OCI-M2 (cell line): Measurements from ENCODE around the gene FGGY.
"Not testable (repeated sequence)": the region's sequence is repeated elsewhere in the genome, so short reads cannot be mapped to it uniquely, and the experiment has no call there.

Experiments
- DNase-seq: peaks from one replicate; lab custom pipeline; 2025; ENCODE audit not compliant: unreplicated experiment; lab: John Stamatoyannopoulos, UW

Gene FGGY

GRCh38 chr1:59433440-59433813 is 136.5 kb downstream of the FGGY start:
- no peak for DNase-seq

- no peak for DNase-seq
Observed at GRCh38 chr1:59434336-59434735, 137.4 kb downstream of the FGGY start.

- no peak for DNase-seq
Observed at GRCh38 chr1:59436637-59437036, 139.7 kb downstream of the FGGY start.

GRCh38 chr1:59438058-59438560 is 141.2 kb downstream of the FGGY start:
- no peak for DNase-seq

GRCh38 chr1:59442492-59442891 is 145.6 kb downstream of the FGGY start:
- DNase-seq, result no peak

- DNase-seq, result no peak
Observed at GRCh38 chr1:59443310-59443709, 146.4 kb downstream of the FGGY start.

GRCh38 chr1:59444520-59444919 is 147.6 kb downstream of the FGGY start:
- DNase-seq, result no peak

GRCh38 chr1:59445040-59445439 is 148.1 kb downstream of the FGGY start:
- no peak for DNase-seq

GRCh38 chr1:59446257-59446901 is 149.5 kb downstream of the FGGY start:
- no peak for DNase-seq

- no peak for DNase-seq
Observed at GRCh38 chr1:59452026-59452425, 155.1 kb downstream of the FGGY start.

- no peak for DNase-seq
Observed at GRCh38 chr1:59452559-59452958, 155.7 kb downstream of the FGGY start.

GRCh38 chr1:59453297-59453968 is 156.5 kb downstream of the FGGY start:
- no peak for DNase-seq

GRCh38 chr1:59455206-59455605 is 158.3 kb downstream of the FGGY start:
- DNase-seq, result no peak

- no peak for DNase-seq
Observed at GRCh38 chr1:59457786-59458185, 160.9 kb downstream of the FGGY start.

- no peak for DNase-seq
Observed at GRCh38 chr1:59458884-59459283, 162.0 kb downstream of the FGGY start.

- not testable (repeated sequence) for DNase-seq
Observed at GRCh38 chr1:59462942-59463341, 166.0 kb downstream of the FGGY start.

- DNase-seq, result not testable (repeated sequence)
Observed at GRCh38 chr1:59465478-59465877, 168.6 kb downstream of the FGGY start.

GRCh38 chr1:59468828-59469428 is 172.0 kb downstream of the FGGY start:
- DNase-seq, result no peak

GRCh38 chr1:59471991-59472570 is 175.2 kb downstream of the FGGY start:
- DNase-seq, result not testable (repeated sequence)

GRCh38 chr1:59473831-59474230 is 176.9 kb downstream of the FGGY start:
- DNase-seq, result no peak

- DNase-seq, result no peak
Observed at GRCh38 chr1:59474496-59474895, 177.6 kb downstream of the FGGY start.

- no peak for DNase-seq
Observed at GRCh38 chr1:59475737-59476136, 178.8 kb downstream of the FGGY start.
